ENCODE data around the gene VWA8. TPM values are rescaled to one million over a fixed set of nuclear protein-coding genes. Genes with fewer than 3 reads are reported as not detected.

The VWA8 gene
- total and polyA plus RNA-seq, 2 of the 8 experiments (the other 6 are each of a cell fraction or from before 2014, with no cell fraction given), result 5.9 to 19.6 TPM

DNA sequence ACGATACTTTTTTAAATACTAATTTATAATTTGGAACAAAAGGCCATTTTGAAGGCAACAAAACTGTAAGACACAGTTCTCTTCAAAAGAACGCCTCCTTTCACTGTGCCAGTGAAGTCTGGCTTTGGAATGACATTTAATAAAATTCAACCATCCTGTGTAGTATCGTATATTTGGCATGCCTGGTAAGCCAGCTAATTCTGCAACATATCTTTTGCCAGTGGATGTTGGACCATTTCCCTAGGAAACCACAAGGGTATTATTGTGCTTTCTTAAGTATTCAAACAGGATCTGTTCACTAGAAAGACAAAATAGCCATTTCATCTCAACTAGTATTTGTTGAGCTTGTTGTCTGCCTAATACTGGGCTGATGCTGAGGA, 391.9 kb downstream of the VWA8 start (continued):
- no peak for TF ChIP-seq HDAC2 (IDR thresholded peaks at IDR 0.05; ENCODE audit: borderline replicate concordance in 1 of 2, low read depth in 2 of 2, low read length in 2 of 2)
